Thyroid gland (tissue), 4 donors: ENCODE measurements around the gene PITRM1. TPM values are rescaled to one million over a fixed set of nuclear protein-coding genes. Genes with fewer than 3 reads are reported as not detected.

Experiments used
- DNase-seq, 2 donors: peaks; one replicate each; pipeline ENCODE4 v3.0.0-alpha.2; 2019
- H3K27ac ChIP-seq, 3 donors: fragments of 200-600 bp; sonication (generic); 1 replicate in 2 of 3; 2 replicates in 1 of 3; pipeline ENCODE4 v1.5.1; 2016 to 2019; ENCODE audit warnings: mild to moderate bottlenecking in 1 of 3, moderate library complexity in 1 of 3
- H3K27me3 ChIP-seq: fragments of 200-600 bp; sonication (generic); one replicate; pipeline ENCODE4 v1.5.1; 2019
- H3K36me3 ChIP-seq, 2 donors: fragments of 200-600 bp; sonication (generic); one replicate each; pipeline ENCODE4 v1.5.1; 2016 to 2019
- H3K4me1 ChIP-seq, 2 donors: fragments of 200-600 bp; sonication (generic); one replicate each; pipeline ENCODE4 v1.5.1; 2017 to 2019
- H3K4me3 ChIP-seq, 3 donors: fragments of 200-600 bp; sonication (generic); replicated peaks in 1 of 3; 1 replicate in 2 of 3; 2 replicates in 1 of 3; pipeline ENCODE4 v1.5.1; 2016; ENCODE audit warnings: mild to moderate bottlenecking in 1 of 3
- H3K9me3 ChIP-seq: fragments of 200-600 bp; sonication (generic); one replicate; pipeline ENCODE4 v1.5.1; 2017
- CTCF ChIP-seq, 6 experiments: fragments of 200-600 bp in 3 of 6; fragments of 450-650 bp in 3 of 6; sonication (generic) in 3 of 6; IDR thresholded peaks; one replicate each; pipeline ENCODE4 v1.5.1; 2016 to 2019; ENCODE audit warnings: antibody characterized with exemption in 6 of 6, mild to moderate bottlenecking in 2 of 6, inconsistent platforms in 1 of 6, moderate library complexity in 1 of 6
- POLR2A ChIP-seq, 2 donors: fragments of 450-650 bp; IDR thresholded peaks; one replicate each; pipeline ENCODE4 v1.6.1; 2017; ENCODE audit warnings: antibody characterized with exemption in 2 of 2, mild to moderate bottlenecking in 2 of 2, moderate library complexity in 1 of 2
- WGBS, 2 donors: methylation state at CpG; one replicate each; pipeline ENCODE4 v1.1.5; 2017; 5-methylcytosine and 5-hydroxymethylcytosine counted together
- intact Hi-C: fragments of 100-400 bp; cut with DNase I; formaldehyde crosslinking; loops from one replicate; pipeline ENCODE4 v1.15.1; 2023
- total RNA-seq, 4 donors: library from RNA; depleted of rRNA; stranded (reverse); fragments of >200 nt; gene quantifications; one replicate each; pipeline ENCODE4 v1.2.3, GENCODE V29; 2016

Gene PITRM1
- total RNA-seq, 4 donors from 2014 or later, result 68.2 to 107 (median 86.2) TPM

DNA sequence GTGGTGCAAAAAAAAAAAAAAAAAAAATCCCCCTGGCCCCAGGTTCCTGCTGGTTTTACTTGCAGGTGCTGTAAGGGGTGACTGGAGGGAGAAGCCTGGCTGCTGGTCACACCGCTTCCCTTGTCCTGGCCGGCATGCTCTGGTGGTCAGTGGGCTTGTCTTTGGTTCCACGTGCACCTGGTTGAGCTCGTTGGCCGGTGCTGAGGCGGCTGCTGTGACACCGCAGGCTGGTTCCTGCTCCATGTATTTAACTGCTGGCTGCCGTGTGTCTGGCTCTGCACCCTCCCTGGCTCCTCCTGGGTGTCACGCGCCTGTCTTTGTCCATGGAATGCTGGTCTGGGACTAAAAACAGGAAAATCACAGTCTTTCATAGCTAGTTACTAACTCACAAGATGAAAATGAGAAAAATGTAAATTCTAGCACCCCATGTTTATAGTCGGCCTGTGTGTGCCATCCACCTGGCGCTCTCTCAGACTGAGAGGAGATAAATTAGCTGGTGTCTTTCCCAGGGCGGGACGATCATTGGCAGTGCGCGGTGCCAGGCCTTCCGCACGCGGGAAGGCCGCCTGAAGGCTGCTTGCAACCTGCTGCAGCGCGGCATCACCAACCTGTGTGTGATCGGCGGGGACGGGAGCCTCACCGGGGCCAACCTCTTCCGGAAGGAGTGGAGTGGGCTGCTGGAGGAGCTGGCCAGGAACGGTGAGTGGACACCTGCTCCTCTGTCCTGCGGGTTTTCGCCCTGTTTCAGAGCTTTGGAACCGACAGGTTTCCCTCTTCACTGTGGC, 71.5 kb downstream of the PITRM1 start:
- Histone ChIP-seq H3K4me3 (no peak overlapping the region), H3K36me3 (peaks cover 0 to 8% of the 10 kb centered on the region in 2 donors), H3K4me1 (peaks cover 11 to 18% of the 10 kb centered on the region in 2 donors), H3K9me3 (no peaks in the 10 kb centered on the region), H3K27ac (no peak overlapping the region), H3K27me3 (no peaks in the 10 kb centered on the region)
- no peak for TF ChIP-seq CTCF (IDR thresholded peaks at IDR 0.05)
- TF ChIP-seq POLR2A (IDR thresholded peaks at IDR 0.05), result no peak
- 92 to 96% methylated on average over 24 to 31 of the region's 31 CpGs for WGBS, 2 donors
- intact Hi-C loops, result no loop called here
- DNase-seq, result no peak

- H3K27ac ChIP-seq, result no peak overlapping the region
- intact Hi-C loops, result no loop called here
Measured at GRCh38 chr10:3100093-3100792, 72.3 kb downstream of the PITRM1 start.

GRCh38 chr10:3099291-3100092, 73.1 kb downstream of the PITRM1 start:
- Histone ChIP-seq H3K27me3 (no peaks in the 10 kb centered on the region), H3K9me3 (no peaks in the 10 kb centered on the region), H3K4me3 (no peak overlapping the region), H3K27ac (no peak overlapping the region), H3K4me1 (peaks cover 14 to 29% of the 10 kb centered on the region in 2 donors), H3K36me3 (no peaks in the 10 kb centered on the region)
- TF ChIP-seq POLR2A (IDR thresholded peaks at IDR 0.05) (no peak), CTCF (IDR thresholded peaks at IDR 0.05) (no peak)
- 89 to 90% methylated on average over 21 to 22 of the region's 22 CpGs for WGBS, 2 donors
- intact Hi-C loops, result no loop called here
- DNase-seq, result no peak

More at GRCh38 chr10:3100093-3100792, 72.3 kb downstream of the PITRM1 start:
- Histone ChIP-seq H3K4me3 (no peak overlapping the region), H3K4me1 (peaks cover 11 to 23% of the 10 kb centered on the region in 2 donors), H3K9me3 (no peaks in the 10 kb centered on the region), H3K27me3 (no peaks in the 10 kb centered on the region), H3K36me3 (peaks cover 0 to 6% of the 10 kb centered on the region in 2 donors)
- TF ChIP-seq POLR2A (IDR thresholded peaks at IDR 0.05) (no peak), CTCF (IDR thresholded peaks at IDR 0.05) (no peak)
- 94 to 96% methylated on average over 19 of the region's 19 CpGs for WGBS, 2 donors
- DNase-seq, result no peak

- TF ChIP-seq CTCF (IDR thresholded peaks at IDR 0.05) (no peak), POLR2A (IDR thresholded peaks at IDR 0.05) (no peak)
- Histone ChIP-seq H3K4me1 (peaks cover 15 to 28% of the 10 kb centered on the region in 2 donors), H3K36me3 (no peaks in the 10 kb centered on the region), H3K4me3 (no peak overlapping the region), H3K27me3 (no peaks in the 10 kb centered on the region), H3K9me3 (no peaks in the 10 kb centered on the region), H3K27ac (no peak overlapping the region)
- WGBS, 2 donors, result 84 to 91% methylated on average over 11 of the region's 11 CpGs
- DNase-seq, result no peak
- intact Hi-C loops, result no loop called here
Measured at GRCh38 chr10:3098689-3099088, 73.9 kb downstream of the PITRM1 start.
